Osteocyte (in vitro differentiated cells): ENCODE results near the gene DCDC1. TPM values are rescaled to one million over a fixed set of nuclear protein-coding genes. Genes with fewer than 3 reads are reported as not detected.

ENCODE experiments used
- DNase-seq: peaks from one replicate; pipeline ENCODE4 v3.0.0; 2021; ENCODE audit warnings: mixed read lengths; ENCODE audit not compliant: unreplicated experiment; ENCODE audit errors: extremely low spot score
- H3K27ac Mint-ChIP-seq: one replicate; pipeline ENCODE4 v1.8.0; 2021; ENCODE audit warnings: mild to moderate bottlenecking, mixed read lengths; ENCODE audit not compliant: unreplicated experiment
- H3K27me3 Mint-ChIP-seq: one replicate; pipeline ENCODE4 v1.8.0; 2021; ENCODE audit warnings: mixed read lengths; ENCODE audit not compliant: unreplicated experiment
- H3K36me3 Mint-ChIP-seq: one replicate; pipeline ENCODE4 v1.8.0; 2021; ENCODE audit warnings: mixed read lengths; ENCODE audit not compliant: unreplicated experiment
- H3K4me1 Mint-ChIP-seq: one replicate; pipeline ENCODE4 v1.8.0; 2021; ENCODE audit warnings: mixed read lengths; ENCODE audit not compliant: unreplicated experiment
- H3K4me3 Mint-ChIP-seq: one replicate; pipeline ENCODE4 v1.8.0; 2021; ENCODE audit warnings: mild to moderate bottlenecking, moderate library complexity, mixed read lengths; ENCODE audit not compliant: unreplicated experiment
- H3K9me3 Mint-ChIP-seq: one replicate; pipeline ENCODE4 v1.8.0; 2021; ENCODE audit warnings: mixed read lengths; ENCODE audit not compliant: unreplicated experiment
- CTCF ChIP-seq: fragments of 200-600 bp; sonication (generic); IDR thresholded peaks from 2 replicates; pipeline ENCODE4 v1.5.0; 2021; ENCODE audit warnings: antibody characterized with exemption, mild to moderate bottlenecking, moderate library complexity
- long read RNA-seq: library from polyadenylated mRNA; unstranded; transcript quantifications from one replicate; pipeline ENCODE4 v2.0.0, GENCODE V29; 2021
- total RNA-seq: library from RNA; stranded (reverse); gene quantifications from 2 replicates; pipeline ENCODE4 v1.2.1, GENCODE V29; 2021

The DCDC1 gene
- total RNA-seq = not detected in 2 replicates
- long read RNA-seq = 0 reads

- no peaks in the 10 kb centered on the region for H3K9me3 Mint-ChIP-seq
- peaks cover 3% of the 10 kb centered on the region for H3K36me3 Mint-ChIP-seq
- peak within 1 kb of the TSS; percentile 96 for H3K27ac Mint-ChIP-seq
- peaks cover 26% of the 10 kb centered on the region for H3K27me3 Mint-ChIP-seq
- peak within 1 kb of the TSS; percentile 93 for H3K4me3 Mint-ChIP-seq
- TF ChIP-seq CTCF = no peak
- H3K4me1 Mint-ChIP-seq = peaks cover 15% of the 10 kb centered on the region
- peak; percentile 96 for DNase-seq
Measured at GRCh38 chr11:31369348-31370329, at the start of gene DCDC1, which contains the start of gene DNAJC24. DCDC1 (minus strand) TSS chr11:31369739; CDS start chr11:31328280, 41,459 bp downstream. DNAJC24 (plus strand) TSS chr11:31369860; CDS start chr11:31370749, 889 bp downstream.

GRCh38 chr11:31419138-31419537 is 49.6 kb upstream of the DCDC1 start:
- Mint-ChIP-seq H3K36me3 (peaks cover 9% of the 10 kb centered on the region), H3K4me1 (peaks cover 2% of the 10 kb centered on the region)

GRCh38 chr11:31417816-31418215 is 48.3 kb upstream of the DCDC1 start:
- Mint-ChIP-seq H3K4me3 (no peak overlapping the region), H3K27ac (no peak overlapping the region), H3K27me3 (no peaks in the 10 kb centered on the region), H3K9me3 (no peaks in the 10 kb centered on the region), H3K4me1 (peaks cover 4% of the 10 kb centered on the region), H3K36me3 (peaks cover 9% of the 10 kb centered on the region)
- no peak for TF ChIP-seq CTCF
- no peak for DNase-seq

More at GRCh38 chr11:31419138-31419537, 49.6 kb upstream of the DCDC1 start:
- TF ChIP-seq CTCF = no peak
- no peak for DNase-seq
- H3K27ac Mint-ChIP-seq = no peak overlapping the region
- H3K27me3 Mint-ChIP-seq = no peaks in the 10 kb centered on the region
- no peak overlapping the region for H3K4me3 Mint-ChIP-seq
- H3K9me3 Mint-ChIP-seq = no peaks in the 10 kb centered on the region

GRCh38 chr11:31417357-31417756 is 47.8 kb upstream of the DCDC1 start:
- Mint-ChIP-seq H3K4me3 (no peak overlapping the region), H3K36me3 (peaks cover 9% of the 10 kb centered on the region), H3K9me3 (no peaks in the 10 kb centered on the region), H3K4me1 (peaks cover 6% of the 10 kb centered on the region), H3K27ac (no peak overlapping the region), H3K27me3 (no peaks in the 10 kb centered on the region)
- DNase-seq = no peak
- TF ChIP-seq CTCF = no peak

- TF ChIP-seq CTCF = no peak
- Mint-ChIP-seq H3K4me1 (peaks cover 6% of the 10 kb centered on the region), H3K36me3 (peaks cover 16% of the 10 kb centered on the region)
Measured at GRCh38 chr11:31415435-31415834, 45.9 kb upstream of the DCDC1 start.

More at GRCh38 chr11:31415435-31415834, 45.9 kb upstream of the DCDC1 start:
- no peak overlapping the region for H3K4me3 Mint-ChIP-seq
- peaks cover 10% of the 10 kb centered on the region for H3K9me3 Mint-ChIP-seq
- no peak overlapping the region for H3K27ac Mint-ChIP-seq
- no peaks in the 10 kb centered on the region for H3K27me3 Mint-ChIP-seq
- DNase-seq = no peak
